ENCODE measurements around the gene UQCC3.
"Not testable (repeated sequence)": the region's sequence is repeated elsewhere in the genome, so short reads cannot be mapped to it uniquely, and the experiment has no call there.

Gene UQCC3

GRCh38 chr11:62703921-62704320, 32.4 kb downstream of the UQCC3 start:
- DNase-seq (ENCODE audit: low read depth), result not testable (repeated sequence)

DNA sequence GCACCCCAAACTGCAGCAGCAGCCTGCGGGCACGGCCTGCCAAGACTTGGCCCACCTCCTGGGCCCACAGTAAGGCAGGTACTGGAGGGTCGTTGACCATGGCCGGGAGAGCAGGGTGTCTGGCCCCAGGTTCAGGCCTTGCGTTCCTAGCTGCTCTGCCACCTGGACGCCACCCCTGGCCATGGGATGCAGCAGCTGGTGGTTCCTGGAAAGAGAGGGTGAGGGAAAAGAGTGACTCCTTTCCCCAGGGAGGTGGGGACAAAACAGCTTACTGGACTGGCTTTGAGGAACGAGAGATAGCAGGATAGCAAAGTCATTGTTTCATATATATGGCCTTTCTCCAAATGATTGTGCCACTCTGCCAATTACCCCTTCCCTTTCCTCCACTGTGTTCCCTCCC, 33.9 kb downstream of the UQCC3 start:
- no peak for DNase-seq (ENCODE audit: low read depth)

GRCh38 chr11:62705880-62706849, 34.7 kb downstream of the UQCC3 start:
- DNase-seq (ENCODE audit: low read depth), result no peak

DNA sequence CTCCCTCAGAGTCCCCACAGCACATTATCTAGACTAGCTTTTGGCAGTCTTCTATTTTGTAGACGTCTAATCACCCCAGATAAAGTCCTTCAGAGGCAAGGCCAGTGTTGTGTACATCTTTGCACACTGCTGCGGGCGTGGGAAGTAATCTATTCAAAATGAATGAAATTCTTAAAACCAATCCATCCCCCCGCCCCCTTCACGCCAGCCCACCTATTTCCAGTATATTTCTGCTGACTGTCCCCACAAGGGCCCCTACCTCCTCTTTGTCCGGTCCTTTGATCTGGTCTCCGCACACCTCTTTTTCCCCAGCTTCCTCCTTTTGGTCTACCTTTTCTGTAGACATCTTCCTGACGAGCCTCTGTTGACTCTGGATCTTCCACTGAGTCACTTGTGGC, 35.4 kb downstream of the UQCC3 start:
- no peak for DNase-seq (ENCODE audit: low read depth)

- no peak for DNase-seq (ENCODE audit: low read depth)
Measured at GRCh38 chr11:62707277-62707861, 35.9 kb downstream of the UQCC3 start, which contains the start of the genes BSCL2 and GNG3. Gene BSCL2 (minus strand): TSS chr11:62707424. CDS start chr11:62707195, 229 bp downstream. Gene GNG3 (plus strand): TSS chr11:62707676. CDS start chr11:62708296, 620 bp downstream.

DNA sequence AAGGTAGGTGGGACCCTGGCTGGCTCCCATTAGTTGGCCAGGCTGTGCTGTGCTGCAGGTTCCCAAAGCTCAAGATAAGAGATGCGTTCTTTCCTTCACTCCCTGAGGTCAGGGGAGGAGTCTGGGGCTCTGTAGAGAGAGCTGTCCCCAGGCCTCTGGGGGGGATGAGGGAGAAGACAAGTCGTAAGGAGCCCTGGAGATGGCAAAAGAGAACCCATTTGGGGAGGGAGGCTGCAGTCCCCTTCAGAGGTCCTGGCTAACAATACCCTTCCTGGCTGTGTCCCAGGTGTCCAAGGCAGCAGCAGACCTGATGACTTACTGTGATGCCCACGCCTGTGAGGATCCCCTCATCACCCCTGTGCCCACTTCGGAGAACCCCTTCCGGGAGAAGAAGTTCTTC, 36.9 kb downstream of the UQCC3 start:
- no peak for DNase-seq (ENCODE audit: low read depth)

- no peak for DNase-seq (ENCODE audit: low read depth)
Measured at GRCh38 chr11:62708793-62709192, 37.3 kb downstream of the UQCC3 start.

DNA sequence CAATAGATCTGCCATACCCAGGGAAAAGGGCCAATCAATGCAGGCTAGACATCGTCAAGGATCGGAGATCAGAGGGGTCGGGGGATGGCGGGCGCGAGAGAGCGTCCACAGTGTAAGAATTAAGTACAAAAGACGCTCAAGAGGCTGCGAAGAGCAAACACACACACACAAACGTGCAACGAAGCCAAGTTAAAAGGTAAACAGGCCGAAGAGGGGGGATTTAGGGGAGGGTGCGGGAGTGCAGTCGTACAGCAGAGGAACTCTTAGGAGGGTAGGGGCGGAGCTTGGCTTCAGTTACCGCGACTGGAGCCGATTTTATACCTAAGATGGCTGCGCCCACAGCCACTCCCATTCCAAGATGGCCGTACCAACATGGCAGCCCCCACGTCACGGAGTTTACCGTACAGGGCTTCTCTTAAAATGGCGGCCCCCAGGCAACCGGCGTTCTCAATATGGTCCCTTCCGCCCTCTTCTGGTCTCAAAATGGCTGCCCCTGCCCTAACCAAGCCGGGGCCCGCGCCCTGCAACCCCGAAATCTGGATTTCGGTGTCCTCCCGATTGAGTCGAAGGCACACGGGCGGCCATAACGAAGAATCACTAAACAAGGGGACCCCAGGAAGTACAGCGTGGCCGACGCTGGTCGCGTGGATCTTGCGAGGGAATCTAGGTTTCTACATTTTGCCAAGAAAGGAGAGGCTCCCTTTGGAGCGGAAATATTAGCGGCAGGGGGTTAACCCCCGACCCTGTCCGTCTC, 38.0 kb downstream of the UQCC3 start:
- DNase-seq (ENCODE audit: low read depth), result peak; percentile 84

DNA sequence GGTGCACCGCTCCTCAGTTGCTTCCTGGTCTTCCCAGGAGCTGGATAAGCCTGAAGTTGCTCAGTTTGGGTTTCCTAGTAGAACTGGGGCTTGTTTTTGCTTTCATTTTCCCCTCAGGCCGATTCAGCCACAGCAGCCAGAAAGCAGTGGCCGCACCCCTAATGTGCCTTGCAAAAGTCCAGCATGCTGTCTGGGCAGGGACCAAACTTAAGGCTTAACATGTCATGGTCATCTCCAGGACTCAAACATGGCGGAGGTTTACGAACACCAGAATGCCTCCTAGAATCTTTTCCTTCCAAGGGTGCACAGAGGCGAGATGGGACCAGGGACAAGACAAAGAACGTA, 38.5 kb downstream of the UQCC3 start:
- DNase-seq (ENCODE audit: low read depth), result no peak

DNA sequence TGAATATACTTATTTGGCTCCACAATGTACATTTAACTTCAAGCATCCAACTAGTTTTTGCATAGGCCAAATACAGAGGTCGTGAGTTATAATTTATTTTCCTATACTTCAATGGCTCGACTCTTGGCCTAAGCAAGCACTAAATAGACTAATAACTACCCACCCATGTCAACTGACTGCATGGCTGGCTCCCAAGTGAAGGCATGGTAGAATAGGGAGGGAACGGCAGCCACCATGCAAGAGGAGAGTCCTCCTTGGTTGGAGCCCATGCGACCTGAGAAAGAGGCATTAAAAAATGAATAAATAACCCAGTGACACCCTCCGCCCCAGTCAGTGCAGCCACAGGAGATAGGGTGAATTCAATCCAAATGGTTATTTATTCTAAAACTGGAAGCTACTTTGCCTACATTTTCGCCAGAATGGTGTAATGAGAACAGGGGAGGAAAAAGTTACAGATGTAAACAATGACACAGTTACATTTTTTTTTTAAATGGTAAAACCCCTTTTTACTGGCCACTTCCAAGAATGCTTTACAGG, 40.9 kb downstream of the UQCC3 start:
- DNase-seq (ENCODE audit: low read depth), result no peak

DNA sequence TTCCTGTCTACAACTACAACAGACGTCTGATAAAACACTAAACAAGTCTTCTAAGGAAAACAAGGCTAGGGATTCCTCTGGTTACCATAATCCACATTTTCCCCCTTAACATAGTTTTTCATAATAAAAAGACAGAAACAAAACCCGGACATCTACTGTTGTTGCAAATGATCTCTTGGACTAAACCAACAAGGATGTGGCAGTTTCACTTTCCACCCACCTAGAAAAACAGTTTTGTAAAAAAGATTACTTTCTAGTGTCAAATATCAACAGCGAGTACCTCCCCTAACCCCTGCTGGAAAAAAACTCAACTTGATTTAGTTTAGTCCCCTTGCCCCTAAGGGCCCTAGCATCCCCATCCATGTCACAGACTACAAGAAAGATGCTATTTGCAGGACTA, 41.4 kb downstream of the UQCC3 start:
- no peak for DNase-seq (ENCODE audit: low read depth)

DNA sequence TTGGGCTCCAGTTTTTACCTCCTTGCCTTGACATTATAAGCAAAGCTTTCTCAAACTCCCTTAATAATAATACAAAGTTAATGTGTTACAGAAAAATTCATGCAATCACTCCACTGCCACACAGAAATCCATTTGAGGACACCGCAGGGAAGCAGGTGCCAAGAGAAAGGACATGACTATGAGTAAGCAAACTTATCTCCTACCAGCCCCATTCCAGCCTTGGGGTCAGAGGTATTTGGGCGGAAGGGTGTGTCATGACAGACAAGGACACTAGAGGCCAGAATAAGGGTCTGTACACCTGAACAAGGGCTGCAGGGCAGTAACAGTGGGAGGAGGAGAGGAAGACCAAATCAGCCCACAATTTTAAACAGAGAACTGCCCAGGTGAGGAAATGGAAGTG, 41.9 kb downstream of the UQCC3 start:
- DNase-seq (ENCODE audit: low read depth), result no peak

DNA sequence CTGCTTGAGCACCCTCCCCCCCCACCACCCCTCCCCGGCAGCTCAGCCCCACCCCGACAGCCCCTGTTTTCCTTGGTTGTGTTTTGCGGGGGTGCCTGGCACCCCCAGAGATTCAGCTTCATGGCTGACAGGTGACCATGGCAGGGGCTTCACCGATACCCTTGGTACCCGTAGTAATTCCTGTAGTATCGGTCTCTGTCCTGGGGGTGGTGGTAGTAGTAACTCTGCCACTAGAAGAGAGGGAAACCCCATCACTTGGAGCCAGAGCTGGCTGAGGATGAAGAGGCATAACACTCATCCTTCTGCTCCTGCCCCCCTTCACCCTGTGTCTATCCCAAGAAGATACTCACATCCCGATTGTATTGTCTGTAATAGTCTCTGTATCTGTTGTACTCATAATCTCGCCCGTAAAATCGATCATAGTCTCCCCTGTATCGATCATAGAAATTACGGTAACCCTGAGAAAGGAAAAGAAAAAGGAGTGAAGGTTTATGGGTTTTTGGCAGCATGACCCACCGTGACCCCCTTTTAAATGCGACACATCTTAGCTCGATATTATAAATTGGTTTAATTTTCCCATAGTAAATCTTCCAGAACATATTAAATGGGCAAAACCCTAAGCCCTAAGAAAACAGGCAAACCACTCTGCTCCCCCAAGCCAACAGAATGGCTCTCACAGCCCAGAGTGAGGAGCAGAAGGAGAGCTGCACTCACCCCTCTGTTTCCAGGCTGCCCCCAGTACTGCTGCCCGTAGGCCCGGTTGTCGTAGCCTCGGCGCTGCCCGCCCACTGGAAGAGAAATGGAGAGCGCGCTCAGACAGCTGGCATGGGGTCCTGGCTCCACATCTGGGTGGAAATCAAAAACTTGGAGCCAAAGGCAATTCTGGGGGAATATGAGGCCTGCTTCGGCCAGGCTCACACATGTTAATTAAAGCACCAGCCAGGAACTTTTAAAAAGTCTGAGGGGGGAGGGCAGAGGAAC, 44.0 kb downstream of the UQCC3 start:
- DNase-seq (ENCODE audit: low read depth), result no peak

GRCh38 chr11:62716206-62716605, 44.7 kb downstream of the UQCC3 start:
- no peak for DNase-seq (ENCODE audit: low read depth)

GRCh38 chr11:62716816-62717215, 45.3 kb downstream of the UQCC3 start:
- DNase-seq (ENCODE audit: low read depth), result no peak

DNA sequence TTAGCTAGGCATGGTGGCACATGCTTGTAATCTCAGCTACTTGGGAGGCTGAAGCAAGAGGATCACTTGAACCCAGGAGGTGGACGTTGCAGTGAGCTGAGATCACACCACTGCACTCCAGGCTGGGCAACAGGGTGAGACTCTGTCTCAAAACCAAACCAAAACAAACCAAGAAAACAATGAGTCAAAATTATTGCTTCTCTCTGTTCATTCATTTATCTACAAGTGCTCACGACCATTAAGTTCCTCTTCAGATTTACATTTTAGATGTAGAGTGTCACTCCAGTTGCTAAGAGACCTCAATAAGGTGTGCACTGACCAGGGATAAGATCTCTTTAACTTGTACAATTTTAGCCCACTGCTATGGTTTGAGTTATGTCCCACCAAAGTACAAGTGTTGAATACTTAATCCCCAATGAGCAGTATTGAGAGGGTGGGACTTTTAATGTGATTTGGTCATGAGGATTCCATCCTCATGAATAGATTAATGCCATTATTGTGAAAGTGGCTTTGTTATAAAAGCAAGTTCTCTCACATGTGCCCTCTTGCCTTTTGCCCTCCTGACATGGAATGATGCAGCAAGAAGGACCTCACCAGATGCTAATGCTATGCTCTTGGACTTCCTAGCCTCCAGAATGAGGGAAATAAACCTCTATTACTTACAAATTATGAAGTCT, 48.0 kb downstream of the UQCC3 start:
- no peak for DNase-seq (ENCODE audit: low read depth)

DNA sequence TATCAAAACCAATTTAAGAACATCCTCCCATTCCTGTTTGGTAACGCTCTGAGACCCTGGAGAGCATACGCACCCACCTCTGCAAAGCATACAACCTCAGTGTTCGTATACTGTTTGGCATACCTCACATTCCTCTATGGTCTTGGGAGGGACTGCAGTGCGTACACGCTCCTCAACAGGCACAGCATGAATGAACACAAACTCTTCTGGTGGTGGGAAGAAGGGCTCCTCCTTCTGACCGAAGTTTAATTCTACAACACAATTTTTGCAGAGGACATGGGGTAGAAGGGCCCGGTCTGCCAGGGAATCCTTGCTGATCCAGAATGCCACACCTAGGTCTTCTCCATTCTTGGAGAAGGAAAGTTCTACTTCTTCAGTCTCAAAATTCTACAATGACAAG, 50.5 kb downstream of the UQCC3 start:
- no peak for DNase-seq (ENCODE audit: low read depth)

All from GM04503 (cell line).